HEK293 (cell line): ENCODE results near the gene CSRP1.

Source experiments
- SP2 ChIP-seq: fragments of 450-650 bp; formaldehyde crosslinking; IDR thresholded peaks from 2 replicates; pipeline ENCODE4 v1.5.1; 2016; ENCODE audit warnings: missing biosample characterization, missing genetic modification characterization
- ZNF24 ChIP-seq: fragments of 450-650 bp; formaldehyde crosslinking; IDR thresholded peaks from 2 replicates; pipeline ENCODE4 v1.5.1; 2016; ENCODE audit warnings: missing biosample characterization, missing genetic modification characterization
- ZNF248 ChIP-seq: fragments of 450-650 bp; formaldehyde crosslinking; IDR thresholded peaks from 2 replicates; pipeline ENCODE4 v1.5.1; 2017; ENCODE audit warnings: missing biosample characterization, missing genetic modification characterization
- ZNF416 ChIP-seq: fragments of 450-650 bp; formaldehyde crosslinking; IDR thresholded peaks from 2 replicates; pipeline ENCODE4 v1.5.1; 2016; ENCODE audit warnings: missing biosample characterization, missing genetic modification characterization
- ZNF670 ChIP-seq: fragments of 450-650 bp; formaldehyde crosslinking; IDR thresholded peaks from 2 replicates; pipeline ENCODE4 v1.5.1; 2016; ENCODE audit warnings: missing biosample characterization, missing genetic modification characterization, low read depth

- TF ChIP-seq ZNF248: no peak
- no peak for TF ChIP-seq ZNF670 (tag by site-specific recombination)
- no peak for TF ChIP-seq ZNF24 (tag by site-specific recombination)
- TF ChIP-seq ZNF416 (tag by site-specific recombination): no peak
- TF ChIP-seq SP2 (tag by site-specific recombination): no peak
Observed at GRCh38 chr1:201466492-201466891, 40.4 kb downstream of the CSRP1 start.
